ENCODE measurements around the gene CHMP2A. TPM values are rescaled to one million over a fixed set of nuclear protein-coding genes. Genes with fewer than 3 reads are reported as not detected.

CHMP2A gene
- total and polyA plus RNA-seq, 2 of the 8 experiments (the other 6 are each of a cell fraction or from before 2014, with no cell fraction given), result 70.0 to 132 TPM

GRCh38 chr19:58547323-58548312 lies 7.3 kb downstream of the CHMP2A start:
- H4K5ac ChIP-seq (ENCODE audit: insufficient read length, low read depth, low read length), result no peak overlapping the region
- H3K27me3 ChIP-seq (replicated peaks in 1 of 4; ENCODE audit: control insufficient read depth in 3 of 4, extremely low read depth in 1 of 4, insufficient read depth in 3 of 4, low read length in 3 of 4), result peaks cover 0 to 2% (median 1%) of the 10 kb centered on the region in 4 experiments; a peak in 5 of 7 replicates
- no peak overlapping the region for H3K4me3 ChIP-seq (ENCODE audit: extremely low read depth in 1 of 4, insufficient read depth in 2 of 4, low read depth in 3 of 4, low read length in 4 of 4)
- H3K36me3 ChIP-seq (ENCODE audit: control insufficient read depth in 2 of 4, insufficient read depth in 4 of 4, low read length in 3 of 4), result peaks cover 42 to 73% (median 59%) of the 10 kb centered on the region in 4 experiments
- H2BK12ac ChIP-seq (ENCODE audit: low read depth, low read length), result no peak overlapping the region
- ChIA-PET POLR2A (ENCODE audit: partially characterized antibody) (interaction anchor here (0.9 to 13.8 kb wide), 9 partner anchors 6 to 75 kb away, joined by 3 to 650 read pairs (median 4); partner anchors contain the start of genes CHMP2A, MZF1, SLC27A5 and UBE2M), CTCF (ENCODE audit: partially characterized antibody) (interaction anchor here (1.2 to 3.8 kb wide), 4 partner anchors 9 to 34 kb away, joined by 4 to 26 read pairs (median 6); partner anchors contain the start of gene ZBTB45)
- peaks cover 42 to 57% of the 10 kb centered on the region in 2 experiments for H4K20me1 ChIP-seq (replicated peaks in 1 of 2; ENCODE audit: control insufficient read depth in 1 of 2, insufficient read depth in 2 of 2, low read length in 2 of 2)
- H3K4me2 ChIP-seq (ENCODE audit: insufficient read depth in 1 of 2, low read depth in 2 of 2, low read length in 2 of 2), result peak overlapping the region in 1 of 2 experiments; percentile 98; a peak in 2 of 4 replicates
- H3K18ac ChIP-seq (ENCODE audit: extremely low read depth, low read length), result no peak overlapping the region
- H3K79me1 ChIP-seq (ENCODE audit: low read depth, low read length), result peaks cover 18% of the 10 kb centered on the region
- peaks cover 13% of the 10 kb centered on the region for H3K23me2 ChIP-seq (ENCODE audit: low read depth, low read length)
- H2AFZ ChIP-seq (ENCODE audit: low read length), result no peak overlapping the region
- H3K27ac ChIP-seq (ENCODE audit: low read depth, low read length), result no peak overlapping the region
- 0 out of 2 replicates have a peak overlapping the region, but pooled peaks have one; percentile 16 for H2BK5ac ChIP-seq (ENCODE audit: low read depth, low read length)
- H2BK20ac ChIP-seq (ENCODE audit: low read length), result no peak overlapping the region
- no peak overlapping the region for H3K4ac ChIP-seq (replicated peaks; ENCODE audit: insufficient read length, low read depth, low read length)
- H2BK15ac ChIP-seq (ENCODE audit: low read length), result no peak overlapping the region
- DNase-seq (ENCODE audit: low read depth in 1 of 2, low spot score in 2 of 2), result no peak
- 96% methylated on average over 18 of the region's 18 CpGs; no CpG with 5 or more reads in 1 of the 2 experiments for WGBS, 2 experiments (ENCODE audit: extremely low coverage in 1 of 2, insufficient coverage in 1 of 2, insufficient read length in 1 of 2, insufficient replicate concordance in 2 of 2, low coverage in 1 of 2, low lambda C conversion rate in 2 of 2, missing lambda C conversion rate in 1 of 2)
- no peak overlapping the region for H3K56ac ChIP-seq (replicated peaks; ENCODE audit: insufficient read length, low read depth, low read length)
- H4K8ac ChIP-seq (ENCODE audit: extremely low read depth, insufficient read depth, low read length), result no peak overlapping the region; the same call in 1 of the 2 replicates
- no peak overlapping the region for H4K91ac ChIP-seq (replicated peaks; ENCODE audit: insufficient read length, low read length)
- no peak overlapping the region for H3K14ac ChIP-seq (ENCODE audit: insufficient read length)
- H3K9me3 ChIP-seq (ENCODE audit: insufficient read depth in 2 of 2, low read depth in 1 of 2, low read length in 1 of 2), result no peaks in the 10 kb centered on the region
- no peak overlapping the region for H2AK5ac ChIP-seq (ENCODE audit: low read depth, low read length)
- no peak for FAIRE-seq
- no peak overlapping the region for H3K9ac ChIP-seq (replicated peaks in 1 of 4; ENCODE audit: extremely low read depth in 1 of 4, low read depth in 3 of 4, low read length in 3 of 4)
- H2BK120ac ChIP-seq (replicated peaks; ENCODE audit: low read depth, low read length), result no peak overlapping the region
- TF ChIP-seq CTCF (IDR thresholded peaks at IDR 0.05; ENCODE audit: control extremely low read depth in 1 of 3, insufficient read depth in 1 of 3, low read depth in 1 of 3, low read length in 3 of 3) (no peak), TBP (IDR thresholded peaks at IDR 0.05; ENCODE audit: low read depth, low read length) (no peak), POLR2AphosphoS5 (IDR thresholded peaks at IDR 0.05; ENCODE audit: low read depth, low read length) (peak; percentile 83), ASH2L (IDR thresholded peaks at IDR 0.05; ENCODE audit: low read length) (no peak), EGR1 (IDR thresholded peaks at IDR 0.05; ENCODE audit: borderline replicate concordance, low read depth, low read length) (no peak), POLR2A (IDR thresholded peaks at IDR 0.05; ENCODE audit: control extremely low read depth in 1 of 2, low read depth in 2 of 2, low read length in 2 of 2) (peak; percentile 43 to 64; a peak in 2 of 3 replicates)
- H3K4me1 ChIP-seq (replicated peaks in 1 of 4; ENCODE audit: control insufficient read depth in 3 of 4, insufficient read depth in 4 of 4, low read length in 3 of 4), result peaks cover 3 to 10% (median 5%) of the 10 kb centered on the region in 4 experiments; a peak in 6 of 7 replicates
- H3K23ac ChIP-seq (ENCODE audit: insufficient read length), result no peak overlapping the region
- peaks cover 28 to 49% of the 10 kb centered on the region in 2 experiments for H3K79me2 ChIP-seq (ENCODE audit: control insufficient read depth in 1 of 2, insufficient read depth in 2 of 2, low read length in 2 of 2)

Measured in H1 (cell line).